DND-41 (cell line): Measurements from ENCODE around the gene PTGFRN.
"Not testable (repeated sequence)": the region's sequence is repeated elsewhere in the genome, so short reads cannot be mapped to it uniquely, and the experiment has no call there.

ENCODE experiments used
- ATAC-seq: fragments of 200-7000 bp; cut with Tn5 transposase; 3 replicates; pipeline ENCODE4 v1.9.1; 2021; ENCODE audit warnings: low read depth; ENCODE audit not compliant: insufficient read depth
- DNase-seq: peaks from one replicate; pipeline ENCODE4 v3.0.0-alpha.2; 2020
- H2AFZ ChIP-seq: 2 replicates; pipeline ENCODE4 v1.6.0; 2012; ENCODE audit warnings: low read depth, low read length
- H3K27ac ChIP-seq: 2 replicates; pipeline ENCODE4 v1.5.1; 2012; ENCODE audit warnings: low read length, inconsistent platforms
- H3K27me3 ChIP-seq: fragments of 200-600 bp; sonication (generic); 2 replicates; pipeline ENCODE4 v1.6.0; 2012; ENCODE audit warnings: low read length, mild to moderate bottlenecking, inconsistent platforms; ENCODE audit not compliant: insufficient read depth, poor library complexity
- H3K36me3 ChIP-seq: 2 replicates; pipeline ENCODE4 v1.5.1; 2012; ENCODE audit warnings: low read length, inconsistent platforms; ENCODE audit not compliant: insufficient read depth
- H3K4me1 ChIP-seq: 2 replicates; pipeline ENCODE4 v1.5.1; 2012; ENCODE audit warnings: mild to moderate bottlenecking, low read length; ENCODE audit not compliant: insufficient read depth
- H3K4me2 ChIP-seq: 2 replicates; pipeline ENCODE4 v1.6.0; 2012; ENCODE audit warnings: mild to moderate bottlenecking, moderate library complexity, low read length, inconsistent platforms; ENCODE audit not compliant: insufficient read depth
- H3K4me3 ChIP-seq, 2 experiments: fragments of 200-600 bp in 1 of 2; shearing (Covaris generic) in 1 of 2; 2 replicates each; pipeline ENCODE4 v1.5.1; 2012 to 2016; ENCODE audit warnings: inconsistent platforms in 2 of 2, low read length in 2 of 2, mild to moderate bottlenecking in 2 of 2, low read depth in 1 of 2, moderate library complexity in 1 of 2
- H3K79me2 ChIP-seq: 2 replicates; pipeline ENCODE4 v1.6.0; 2012; ENCODE audit warnings: low read length, inconsistent platforms; ENCODE audit not compliant: insufficient read depth
- H3K9ac ChIP-seq: 2 replicates; pipeline ENCODE4 v1.6.0; 2012; ENCODE audit warnings: low read depth, mild to moderate bottlenecking, inconsistent platforms, low read length, moderate library complexity
- H3K9me3 ChIP-seq: 2 replicates; pipeline ENCODE4 v1.5.1; 2012; ENCODE audit warnings: low read length, moderate library complexity, mild to moderate bottlenecking, inconsistent platforms; ENCODE audit not compliant: insufficient read depth, severe bottlenecking
- H4K20me1 ChIP-seq: 2 replicates; pipeline ENCODE4 v1.6.0; 2012; ENCODE audit warnings: low read length; ENCODE audit not compliant: insufficient read depth
- EZH2 ChIP-seq: IDR thresholded peaks from 3 replicates; pipeline ENCODE4 v1.6.1; 2012; ENCODE audit warnings: borderline replicate concordance, low read depth, mild to moderate bottlenecking, moderate library complexity, low read length, inconsistent platforms; ENCODE audit not compliant: severe bottlenecking
- TF ChIP-seq, protein P1 (sequence below): IDR thresholded peaks from 2 replicates; pipeline ENCODE4 v1.5.1; 2012; ENCODE audit warnings: borderline replicate concordance, low read length, moderate library complexity, mild to moderate bottlenecking; ENCODE audit not compliant: poor library complexity, severe bottlenecking; ENCODE audit errors: extremely low read depth

The PTGFRN gene

DNA sequence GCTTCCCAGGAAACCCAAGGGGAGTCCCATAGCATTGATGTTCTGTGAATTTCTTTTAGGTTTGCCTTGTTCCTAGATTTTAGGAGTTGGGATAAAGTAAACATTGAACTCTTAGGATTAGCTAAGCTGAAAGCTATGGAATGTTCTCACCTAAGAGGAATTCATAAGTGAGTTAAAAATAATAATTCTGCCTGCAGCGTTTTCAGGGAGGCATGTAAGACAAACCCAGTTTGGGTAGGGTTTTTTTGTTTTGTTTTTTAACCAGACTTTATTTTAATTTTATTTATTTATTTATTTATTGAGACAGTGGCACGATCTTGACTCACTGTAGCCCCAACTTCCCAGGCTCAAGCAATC lies 62.9 kb downstream of the PTGFRN start:
- H4K20me1 ChIP-seq = no peaks in the 10 kb centered on the region
- H3K79me2 ChIP-seq = no peaks in the 10 kb centered on the region
- H3K36me3 ChIP-seq = no peaks in the 10 kb centered on the region
- H2AFZ ChIP-seq = no peak overlapping the region
- TF ChIP-seq EZH2 = no peak
- TF ChIP-seq, protein P1, sequence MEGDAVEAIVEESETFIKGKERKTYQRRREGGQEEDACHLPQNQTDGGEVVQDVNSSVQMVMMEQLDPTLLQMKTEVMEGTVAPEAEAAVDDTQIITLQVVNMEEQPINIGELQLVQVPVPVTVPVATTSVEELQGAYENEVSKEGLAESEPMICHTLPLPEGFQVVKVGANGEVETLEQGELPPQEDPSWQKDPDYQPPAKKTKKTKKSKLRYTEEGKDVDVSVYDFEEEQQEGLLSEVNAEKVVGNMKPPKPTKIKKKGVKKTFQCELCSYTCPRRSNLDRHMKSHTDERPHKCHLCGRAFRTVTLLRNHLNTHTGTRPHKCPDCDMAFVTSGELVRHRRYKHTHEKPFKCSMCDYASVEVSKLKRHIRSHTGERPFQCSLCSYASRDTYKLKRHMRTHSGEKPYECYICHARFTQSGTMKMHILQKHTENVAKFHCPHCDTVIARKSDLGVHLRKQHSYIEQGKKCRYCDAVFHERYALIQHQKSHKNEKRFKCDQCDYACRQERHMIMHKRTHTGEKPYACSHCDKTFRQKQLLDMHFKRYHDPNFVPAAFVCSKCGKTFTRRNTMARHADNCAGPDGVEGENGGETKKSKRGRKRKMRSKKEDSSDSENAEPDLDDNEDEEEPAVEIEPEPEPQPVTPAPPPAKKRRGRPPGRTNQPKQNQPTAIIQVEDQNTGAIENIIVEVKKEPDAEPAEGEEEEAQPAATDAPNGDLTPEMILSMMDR = no peak
- H3K9me3 ChIP-seq = no peaks in the 10 kb centered on the region
- no peak overlapping the region for H3K4me3 ChIP-seq
- H3K27ac ChIP-seq = no peak overlapping the region
- no peaks in the 10 kb centered on the region for H3K4me1 ChIP-seq
- H3K27me3 ChIP-seq = no peaks in the 10 kb centered on the region
- DNase-seq (no peak), ATAC-seq (no peak)
- H3K9ac ChIP-seq = no peak overlapping the region
- no peak overlapping the region for H3K4me2 ChIP-seq

DNA sequence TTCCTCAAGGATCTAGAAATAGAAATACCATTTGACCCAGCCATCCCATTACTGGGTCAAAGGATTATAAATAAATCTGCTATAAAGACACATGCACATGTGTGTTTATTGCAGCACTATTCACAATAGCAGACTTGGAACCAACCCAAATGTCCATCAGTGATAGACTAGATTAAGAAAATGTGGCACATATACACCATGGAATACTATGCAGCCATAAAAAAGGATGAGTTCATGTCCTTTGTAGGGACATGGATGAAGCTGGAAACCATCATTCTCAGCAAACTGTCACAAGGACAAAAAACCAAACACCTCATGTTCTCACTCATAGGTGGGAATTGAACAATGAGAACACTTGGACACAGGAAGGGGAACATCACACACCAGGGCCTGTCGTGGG lies 70.6 kb downstream of the PTGFRN start:
- H3K4me3 ChIP-seq, H3K79me2 ChIP-seq, H3K27ac ChIP-seq, H3K4me2 ChIP-seq, ATAC-seq, H3K9me3 ChIP-seq, H3K9ac ChIP-seq, H4K20me1 ChIP-seq, H3K36me3 ChIP-seq, DNase-seq, H2AFZ ChIP-seq, H3K27me3 ChIP-seq, H3K4me1 ChIP-seq: not testable (repeated sequence)

DNA sequence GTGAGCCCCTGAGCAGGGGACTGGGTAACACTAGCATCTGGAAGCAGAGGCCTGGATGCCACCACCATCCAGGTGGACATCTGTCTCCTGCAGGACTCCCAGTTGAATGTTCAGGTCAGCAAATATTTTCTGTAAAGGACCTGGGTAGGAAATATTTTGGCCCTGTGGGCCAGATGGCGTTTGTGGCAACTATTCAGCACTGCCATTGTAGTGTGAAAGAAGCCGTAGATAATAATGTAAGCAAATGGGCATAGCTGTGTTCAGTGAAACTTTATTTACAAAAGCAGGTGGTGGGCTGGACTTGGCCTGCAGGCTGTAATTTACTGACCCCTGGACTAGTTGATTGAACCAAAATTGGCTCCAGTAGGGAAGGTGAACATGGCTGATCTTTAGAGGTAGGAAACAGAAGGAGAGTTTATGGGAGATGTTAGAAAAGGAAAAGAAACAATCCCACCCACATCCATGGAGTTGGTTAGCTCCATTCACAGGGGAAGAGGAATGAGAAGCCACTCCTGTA lies 71.9 kb downstream of the PTGFRN start:
- no peak for DNase-seq
- TF ChIP-seq, protein P1 = no peak
- TF ChIP-seq EZH2 = no peak

DNA sequence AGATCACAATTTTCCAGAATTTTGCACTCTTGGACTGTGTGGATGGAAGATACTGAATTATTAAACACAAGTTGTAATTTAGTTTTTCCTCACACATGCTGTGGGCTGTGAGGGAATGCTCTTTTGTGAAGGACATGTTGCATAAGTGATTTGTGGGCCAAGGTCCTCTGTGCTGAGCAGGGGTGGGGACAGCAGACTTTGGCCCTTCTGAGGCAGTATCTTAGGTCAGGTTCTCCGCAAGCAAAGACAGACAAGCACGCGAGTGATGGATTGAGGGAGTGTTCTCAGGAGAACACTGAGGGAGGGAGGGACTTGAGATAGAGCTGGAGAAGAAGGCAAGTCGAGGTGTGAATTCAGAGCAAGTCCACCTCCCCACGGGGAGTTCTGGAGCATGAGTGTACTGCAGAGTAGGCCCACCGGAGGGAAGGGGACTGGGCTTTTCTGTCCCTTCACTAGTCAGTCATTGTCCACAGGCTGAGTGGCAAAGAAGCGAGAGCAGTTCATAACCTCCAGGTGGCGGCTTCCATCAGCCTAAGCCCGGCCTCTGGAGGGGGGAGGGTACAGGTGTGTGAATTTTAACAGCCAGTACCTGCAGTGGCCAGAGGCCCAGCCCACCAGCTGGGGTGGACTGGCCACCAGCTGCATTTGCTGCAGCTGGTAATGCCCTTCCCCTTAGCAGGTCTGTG lies 72.7 kb downstream of the PTGFRN start:
- no peak overlapping the region for H3K4me3 ChIP-seq
- ATAC-seq (no peak), DNase-seq (no peak)
- no peak overlapping the region for H3K27ac ChIP-seq
- no peaks in the 10 kb centered on the region for H3K79me2 ChIP-seq
- no peaks in the 10 kb centered on the region for H4K20me1 ChIP-seq
- H3K9ac ChIP-seq = no peak overlapping the region
- H3K4me2 ChIP-seq = no peak overlapping the region
- H3K27me3 ChIP-seq = no peaks in the 10 kb centered on the region
- peaks cover 13% of the 10 kb centered on the region for H3K4me1 ChIP-seq
- no peak overlapping the region for H2AFZ ChIP-seq
- no peak for TF ChIP-seq EZH2
- TF ChIP-seq, protein P1 = no peak
- no peaks in the 10 kb centered on the region for H3K36me3 ChIP-seq
- no peaks in the 10 kb centered on the region for H3K9me3 ChIP-seq

More for the DNA sequence above, 71.9 kb downstream of the PTGFRN start:
- Histone ChIP-seq H4K20me1 (no peaks in the 10 kb centered on the region), H3K9ac (no peak overlapping the region), H3K79me2 (no peaks in the 10 kb centered on the region), H3K4me1 (peaks cover 4% of the 10 kb centered on the region), H3K27ac (no peak overlapping the region), H3K27me3 (no peaks in the 10 kb centered on the region), H3K9me3 (no peaks in the 10 kb centered on the region), H2AFZ (no peak overlapping the region), H3K36me3 (no peaks in the 10 kb centered on the region), H3K4me3 (no peak overlapping the region), H3K4me2 (no peak overlapping the region)
- ATAC-seq = no peak
